ENCODE results near the gene EIF4B. TPM values are rescaled to one million over a fixed set of nuclear protein-coding genes. Genes with fewer than 3 reads are reported as not detected.

The EIF4B gene
- total and polyA plus RNA-seq, 2 of the 13 experiments (the other 11 are each of a cell fraction or from before 2014, with no cell fraction given): 416 to 548 TPM

GRCh38 chr12:53049571-53050318 lies 43.5 kb downstream of the EIF4B start, which contains the start of gene TNS2 (continued):
- TF ChIP-seq ZNF510 (CRISPR knock-in tag; IDR thresholded peaks at IDR 0.05; ENCODE audit: low read depth) (no peak), HNF4G (IDR thresholded peaks at IDR 0.05; ENCODE audit: borderline replicate concordance, low read depth, low read length) (peak; percentile 6; the same call in 1 of the 2 replicates), HNF4G (CRISPR knock-in tag; IDR thresholded peaks at IDR 0.05; ENCODE audit: borderline replicate concordance, low read depth) (peak; percentile 68; the same call in 1 of the 2 replicates), ZNF292 (CRISPR knock-in tag; IDR thresholded peaks at IDR 0.05; ENCODE audit: borderline replicate concordance, low read depth) (peak; percentile 75; the same call in 1 of the 2 replicates), ZNF414 (CRISPR knock-in tag; IDR thresholded peaks at IDR 0.05) (0 out of 2 replicates have a peak, but pooled peaks have one; percentile 14), RARA (CRISPR knock-in tag; IDR thresholded peaks at IDR 0.05) (peak; percentile 64; the same call in 1 of the 2 replicates), ZNF740 (CRISPR knock-in tag; IDR thresholded peaks at IDR 0.05) (peak; percentile 86; the same call in 1 of the 2 replicates), ZNF687 (CRISPR knock-in tag; IDR thresholded peaks at IDR 0.05) (peak; percentile 80), CEBPG (CRISPR knock-in tag; IDR thresholded peaks at IDR 0.05) (0 out of 2 replicates have a peak, but pooled peaks have one; percentile 13), HMGXB4 (CRISPR knock-in tag; IDR thresholded peaks at IDR 0.05; ENCODE audit: borderline replicate concordance in 1 of 2, low read depth in 1 of 2) (peak in 1 of 2 experiments; percentile 74; a peak in 2 of 4 replicates), ZKSCAN8 (CRISPR knock-in tag; IDR thresholded peaks at IDR 0.05; ENCODE audit: borderline replicate concordance) (0 out of 2 replicates have a peak, but pooled peaks have one; percentile 22), PHF8 (CRISPR knock-in tag; IDR thresholded peaks at IDR 0.05) (peak; percentile 77), IKZF5 (CRISPR knock-in tag; IDR thresholded peaks at IDR 0.05) (peak; percentile 65), DR1 (CRISPR knock-in tag; IDR thresholded peaks at IDR 0.05) (no peak), PAXIP1 (CRISPR knock-in tag; conservative IDR thresholded peaks at IDR 0.05) (peak; percentile 69)
